HL-60 (cell line): ENCODE data around the gene ANKRD13B.

ENCODE experiments used
- DNase-seq, 2 experiments: peaks; one replicate each; pipeline ENCODE4 v3.0.0-alpha.2; 2010 to 2020; ENCODE audit warnings: low read depth in 1 of 2, low spot score in 1 of 2
- H3K27ac ChIP-seq: fragments of 250-450 bp; sonication (Bioruptor Pico); replicated peaks from 2 replicates; pipeline ENCODE4 v1.5.1; 2020; ENCODE audit warnings: mild to moderate bottlenecking, moderate library complexity
- H3K27me3 ChIP-seq: fragments of 250-450 bp; sonication (Bioruptor Pico); 2 replicates; pipeline ENCODE4 v1.5.1; 2021; ENCODE audit warnings: mild to moderate bottlenecking, moderate library complexity; ENCODE audit not compliant: insufficient read depth, poor library complexity, severe bottlenecking
- H3K4me3 ChIP-seq: replicated peaks from 2 replicates; pipeline ENCODE4 v1.5.1; 2011; ENCODE audit warnings: mild to moderate bottlenecking, control low read depth, low read length; ENCODE audit not compliant: insufficient read depth
- GABPA ChIP-seq: IDR thresholded peaks from 2 replicates; pipeline ENCODE4 v1.6.1; 2012; ENCODE audit warnings: low read depth
- POLR2AphosphoS5 ChIP-seq: IDR thresholded peaks from 2 replicates; pipeline ENCODE4 v1.6.1; 2012; ENCODE audit warnings: low read depth
- SPI1 ChIP-seq: IDR thresholded peaks from 2 replicates; pipeline ENCODE4 v1.6.1; 2012; ENCODE audit warnings: low read depth, mild to moderate bottlenecking, borderline replicate concordance
- TF ChIP-seq, protein P1 (sequence below): IDR thresholded peaks from 2 replicates; pipeline ENCODE4 v1.6.1; 2012; ENCODE audit warnings: low read depth; ENCODE audit not compliant: insufficient replicate concordance
- TF ChIP-seq, protein P2 (sequence below): IDR thresholded peaks from one replicate; pipeline ENCODE4 v1.5.1; 2011; ENCODE audit warnings: low read length, control low read depth, inconsistent platforms; ENCODE audit not compliant: insufficient read depth

The ANKRD13B gene

DNA sequence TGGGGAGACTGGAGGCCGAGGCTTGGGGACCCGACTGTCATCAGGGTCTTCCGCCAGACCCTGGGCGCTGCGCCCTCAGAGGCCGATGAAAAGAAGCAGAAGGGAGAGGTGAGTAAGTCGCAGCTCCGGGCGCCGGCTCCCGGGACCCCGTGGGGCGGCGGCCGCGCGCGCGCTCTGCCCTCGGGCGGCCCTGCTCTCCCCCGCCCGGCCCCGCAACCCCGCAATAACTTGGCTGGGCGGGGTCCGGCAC lies 25.7 kb upstream of the ANKRD13B start:
- H3K4me3 ChIP-seq = peak overlapping the region; percentile 76
- H3K27ac ChIP-seq = peak overlapping the region; percentile 80
- TF ChIP-seq POLR2AphosphoS5 (no peak), SPI1 (no peak), GABPA (no peak)
- TF ChIP-seq, protein P1, sequence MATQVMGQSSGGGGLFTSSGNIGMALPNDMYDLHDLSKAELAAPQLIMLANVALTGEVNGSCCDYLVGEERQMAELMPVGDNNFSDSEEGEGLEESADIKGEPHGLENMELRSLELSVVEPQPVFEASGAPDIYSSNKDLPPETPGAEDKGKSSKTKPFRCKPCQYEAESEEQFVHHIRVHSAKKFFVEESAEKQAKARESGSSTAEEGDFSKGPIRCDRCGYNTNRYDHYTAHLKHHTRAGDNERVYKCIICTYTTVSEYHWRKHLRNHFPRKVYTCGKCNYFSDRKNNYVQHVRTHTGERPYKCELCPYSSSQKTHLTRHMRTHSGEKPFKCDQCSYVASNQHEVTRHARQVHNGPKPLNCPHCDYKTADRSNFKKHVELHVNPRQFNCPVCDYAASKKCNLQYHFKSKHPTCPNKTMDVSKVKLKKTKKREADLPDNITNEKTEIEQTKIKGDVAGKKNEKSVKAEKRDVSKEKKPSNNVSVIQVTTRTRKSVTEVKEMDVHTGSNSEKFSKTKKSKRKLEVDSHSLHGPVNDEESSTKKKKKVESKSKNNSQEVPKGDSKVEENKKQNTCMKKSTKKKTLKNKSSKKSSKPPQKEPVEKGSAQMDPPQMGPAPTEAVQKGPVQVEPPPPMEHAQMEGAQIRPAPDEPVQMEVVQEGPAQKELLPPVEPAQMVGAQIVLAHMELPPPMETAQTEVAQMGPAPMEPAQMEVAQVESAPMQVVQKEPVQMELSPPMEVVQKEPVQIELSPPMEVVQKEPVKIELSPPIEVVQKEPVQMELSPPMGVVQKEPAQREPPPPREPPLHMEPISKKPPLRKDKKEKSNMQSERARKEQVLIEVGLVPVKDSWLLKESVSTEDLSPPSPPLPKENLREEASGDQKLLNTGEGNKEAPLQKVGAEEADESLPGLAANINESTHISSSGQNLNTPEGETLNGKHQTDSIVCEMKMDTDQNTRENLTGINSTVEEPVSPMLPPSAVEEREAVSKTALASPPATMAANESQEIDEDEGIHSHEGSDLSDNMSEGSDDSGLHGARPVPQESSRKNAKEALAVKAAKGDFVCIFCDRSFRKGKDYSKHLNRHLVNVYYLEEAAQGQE = no peak
- TF ChIP-seq, protein P2, sequence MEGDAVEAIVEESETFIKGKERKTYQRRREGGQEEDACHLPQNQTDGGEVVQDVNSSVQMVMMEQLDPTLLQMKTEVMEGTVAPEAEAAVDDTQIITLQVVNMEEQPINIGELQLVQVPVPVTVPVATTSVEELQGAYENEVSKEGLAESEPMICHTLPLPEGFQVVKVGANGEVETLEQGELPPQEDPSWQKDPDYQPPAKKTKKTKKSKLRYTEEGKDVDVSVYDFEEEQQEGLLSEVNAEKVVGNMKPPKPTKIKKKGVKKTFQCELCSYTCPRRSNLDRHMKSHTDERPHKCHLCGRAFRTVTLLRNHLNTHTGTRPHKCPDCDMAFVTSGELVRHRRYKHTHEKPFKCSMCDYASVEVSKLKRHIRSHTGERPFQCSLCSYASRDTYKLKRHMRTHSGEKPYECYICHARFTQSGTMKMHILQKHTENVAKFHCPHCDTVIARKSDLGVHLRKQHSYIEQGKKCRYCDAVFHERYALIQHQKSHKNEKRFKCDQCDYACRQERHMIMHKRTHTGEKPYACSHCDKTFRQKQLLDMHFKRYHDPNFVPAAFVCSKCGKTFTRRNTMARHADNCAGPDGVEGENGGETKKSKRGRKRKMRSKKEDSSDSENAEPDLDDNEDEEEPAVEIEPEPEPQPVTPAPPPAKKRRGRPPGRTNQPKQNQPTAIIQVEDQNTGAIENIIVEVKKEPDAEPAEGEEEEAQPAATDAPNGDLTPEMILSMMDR = no peak
- H3K27me3 ChIP-seq = no peaks in the 10 kb centered on the region
- no peak for DNase-seq

DNA sequence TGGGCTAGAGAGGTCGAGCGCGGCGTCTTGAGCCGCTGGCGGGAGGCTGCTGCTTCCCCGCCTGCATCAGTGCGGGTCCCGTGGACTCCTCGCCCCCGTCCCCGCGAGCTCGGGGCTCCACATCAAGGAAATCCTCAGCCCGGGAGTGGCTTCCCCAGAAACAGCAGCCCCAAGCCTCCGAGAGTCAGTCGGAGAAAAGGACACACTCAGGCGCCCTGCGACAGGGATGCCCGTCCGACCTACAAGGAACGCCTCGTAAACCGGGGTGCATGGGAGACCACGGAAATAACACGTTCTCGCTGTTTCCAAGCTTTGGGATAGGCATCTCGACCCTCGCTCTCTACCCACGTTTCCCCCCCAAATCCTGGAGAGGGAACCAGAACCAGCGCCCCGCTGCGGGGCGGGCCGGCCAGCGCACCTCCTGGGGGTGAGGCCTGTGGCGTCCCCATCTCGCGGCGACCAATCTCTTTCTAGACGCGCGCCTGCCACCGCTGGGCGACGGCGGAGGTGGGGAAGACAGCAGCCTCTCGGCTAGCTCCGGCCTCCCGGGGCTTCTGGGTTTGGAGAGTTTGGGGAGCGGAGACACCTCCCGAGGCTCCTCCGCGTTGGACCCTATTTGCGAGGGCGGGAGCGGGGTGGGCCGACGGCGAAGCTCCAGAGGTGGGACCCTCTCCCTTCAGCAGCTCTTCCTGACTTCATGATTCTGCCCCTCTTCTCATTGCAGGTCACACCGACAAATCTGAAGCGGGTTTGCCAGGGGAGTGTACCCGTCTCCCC lies 25.2 kb upstream of the ANKRD13B start:
- Histone ChIP-seq H3K27me3 (no peaks in the 10 kb centered on the region), H3K27ac (peak overlapping the region; percentile 80), H3K4me3 (peak overlapping the region; percentile 76)
- TF ChIP-seq, protein P1 = no peak
- no peak for TF ChIP-seq SPI1
- TF ChIP-seq, protein P2 = peak; percentile 24
- DNase-seq = peak in 1 of 2 experiments; percentile 82

DNA sequence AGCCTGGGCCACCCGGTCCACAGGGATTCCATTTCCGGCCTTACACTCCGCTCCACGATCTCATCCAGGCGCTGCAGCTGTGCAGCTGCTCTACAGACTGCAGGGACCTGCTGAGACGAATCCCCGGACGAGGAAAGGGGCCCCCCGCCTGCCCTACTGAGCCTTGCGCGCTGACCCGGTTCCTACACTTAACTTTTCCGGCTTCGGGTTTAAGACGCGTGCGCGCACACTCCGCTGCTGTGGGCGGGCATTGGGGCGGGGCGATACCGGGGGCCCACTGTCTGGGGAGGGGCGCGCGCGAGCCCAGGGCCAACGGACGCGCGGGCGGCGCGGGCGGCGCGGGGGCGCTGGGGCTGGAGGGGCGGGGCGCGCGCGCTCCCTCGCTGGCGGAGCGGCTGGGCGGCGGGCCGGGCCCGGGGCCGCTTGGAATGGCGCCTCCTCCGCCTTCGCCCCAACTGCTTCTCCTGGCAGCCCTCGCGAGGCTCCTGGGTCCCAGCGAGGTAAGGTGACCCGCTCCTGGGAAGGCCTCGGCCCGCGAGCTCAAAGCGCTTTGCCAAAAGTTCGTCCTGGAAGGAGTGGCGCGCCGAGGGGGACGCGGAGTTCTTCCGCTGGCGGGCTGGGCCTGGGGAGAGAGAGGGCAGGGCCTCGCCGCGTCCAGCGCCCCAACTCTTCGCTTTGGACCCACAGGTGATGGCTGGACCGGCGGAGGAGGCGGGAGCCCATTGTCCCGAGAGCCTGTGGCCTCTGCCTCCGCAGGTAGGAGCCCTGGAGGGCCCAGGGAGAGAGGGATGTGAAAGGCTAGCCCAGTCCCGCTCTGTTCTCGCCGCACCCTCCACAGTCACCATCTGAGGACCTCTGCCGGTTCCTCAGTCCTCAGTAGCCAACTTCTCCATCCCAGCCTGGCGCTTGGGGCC lies 24.3 kb upstream of the ANKRD13B start, which contains the start of gene TP53I13:
Gene TP53I13, plus strand, starts transcription at position 371 of the 914 bp plus-strand sequence. Its CDS starts 58 bp downstream, at position 429.
- TF ChIP-seq, protein P1 = no peak
- no peak for TF ChIP-seq SPI1
- TF ChIP-seq POLR2AphosphoS5 = peak; percentile 61; the same call in 1 of the 2 replicates
- TF ChIP-seq, protein P2 = no peak
- TF ChIP-seq GABPA = no peak
- DNase-seq = peak; percentile 76 to 88
- Histone ChIP-seq H3K4me3 (peak within 1 kb of the TSS; percentile 76), H3K27ac (peak within 1 kb of the TSS; percentile 80), H3K27me3 (no peaks in the 10 kb centered on the region)
